ENCODE results near the gene CAPN7. TPM values are rescaled to one million over a fixed set of nuclear protein-coding genes. Genes with fewer than 3 reads are reported as not detected.

The CAPN7 gene
- total and polyA plus RNA-seq, 2 experiments from 2014 or later: 26.7 to 33.1 TPM

- Histone ChIP-seq H3K4me3 (no peak overlapping the region), H3K4me1 (ENCODE audit: low read depth) (peaks cover 26% of the 10 kb centered on the region), H3K36me3 (peaks cover 30% of the 10 kb centered on the region), H3K27me3 (no peaks in the 10 kb centered on the region), H3K9me3 (ENCODE audit: low read depth) (no peaks in the 10 kb centered on the region), H3K27ac (peak overlapping the region; percentile 76)
- peak in 1 of 2 donors; percentile 69 for DNase-seq (ENCODE audit: low read depth in 1 of 2, low spot score in 1 of 2)
- TF ChIP-seq CTCF (IDR thresholded peaks at IDR 0.05; ENCODE audit: low read depth, low read length): no peak
Observed at GRCh38 chr3:15218689-15219088, 12.6 kb downstream of the CAPN7 start.

- DNase-seq (ENCODE audit: low read depth in 1 of 2, low spot score in 1 of 2): no peak
- Histone ChIP-seq H3K36me3 (peaks cover 40% of the 10 kb centered on the region), H3K4me1 (ENCODE audit: low read depth) (peaks cover 26% of the 10 kb centered on the region), H3K9me3 (ENCODE audit: low read depth) (no peaks in the 10 kb centered on the region), H3K27me3 (no peaks in the 10 kb centered on the region), H3K4me3 (no peak overlapping the region), H3K27ac (no peak overlapping the region)
- no peak for TF ChIP-seq CTCF (IDR thresholded peaks at IDR 0.05; ENCODE audit: low read depth, low read length)
Observed at GRCh38 chr3:15220056-15220455, 14.0 kb downstream of the CAPN7 start.

- peaks cover 45% of the 10 kb centered on the region for H3K36me3 ChIP-seq
- H3K9me3 ChIP-seq (ENCODE audit: low read depth): no peaks in the 10 kb centered on the region
- no peak for TF ChIP-seq CTCF (IDR thresholded peaks at IDR 0.05; ENCODE audit: low read depth, low read length)
- no peak for DNase-seq (ENCODE audit: low read depth in 1 of 2, low spot score in 1 of 2)
- H3K4me3 ChIP-seq: no peak overlapping the region
- H3K27me3 ChIP-seq: no peaks in the 10 kb centered on the region
- peaks cover 26% of the 10 kb centered on the region for H3K4me1 ChIP-seq (ENCODE audit: low read depth)
- no peak overlapping the region for H3K27ac ChIP-seq
Observed at GRCh38 chr3:15220661-15221060, 14.6 kb downstream of the CAPN7 start.

GRCh38 chr3:15221574-15222217, 15.7 kb downstream of the CAPN7 start:
- TF ChIP-seq CTCF (IDR thresholded peaks at IDR 0.05; ENCODE audit: low read depth, low read length): no peak
- no peaks in the 10 kb centered on the region for H3K27me3 ChIP-seq
- H3K27ac ChIP-seq: no peak overlapping the region
- DNase-seq (ENCODE audit: low read depth in 1 of 2, low spot score in 1 of 2): no peak
- H3K4me3 ChIP-seq: no peak overlapping the region
- no peaks in the 10 kb centered on the region for H3K9me3 ChIP-seq (ENCODE audit: low read depth)
- H3K36me3 ChIP-seq: peaks cover 45% of the 10 kb centered on the region
- peaks cover 26% of the 10 kb centered on the region for H3K4me1 ChIP-seq (ENCODE audit: low read depth)

- Histone ChIP-seq H3K9me3 (ENCODE audit: low read depth) (no peaks in the 10 kb centered on the region), H3K4me3 (no peak overlapping the region), H3K27me3 (no peaks in the 10 kb centered on the region), H3K4me1 (ENCODE audit: low read depth) (peaks cover 6% of the 10 kb centered on the region), H3K27ac (no peak overlapping the region), H3K36me3 (peaks cover 58% of the 10 kb centered on the region)
- no peak for TF ChIP-seq CTCF (IDR thresholded peaks at IDR 0.05; ENCODE audit: low read depth, low read length)
- no peak for DNase-seq (ENCODE audit: low read depth in 1 of 2, low spot score in 1 of 2)
Observed at GRCh38 chr3:15223685-15224572, 17.9 kb downstream of the CAPN7 start.
